ENCODE results near the gene VEGFC. TPM values are rescaled to one million over a fixed set of nuclear protein-coding genes. Genes with fewer than 3 reads are reported as not detected.

The VEGFC gene
- total RNA-seq, 2 donors from 2014 or later, result 6.4 to 8.6 TPM

GRCh38 chr4:176781739-176782100 lies 11.0 kb downstream of the VEGFC start:
- Histone ChIP-seq H3K9me3 (no peaks in the 10 kb centered on the region), H3K4me1 (peaks cover 0 to 4% of the 10 kb centered on the region in 2 donors), H3K27ac (peak overlapping the region; percentile 35 to 51), H3K4me3 (no peak overlapping the region), H3K36me3 (no peaks in the 10 kb centered on the region), H3K27me3 (no peaks in the 10 kb centered on the region)
- no peak for TF ChIP-seq CTCF (IDR thresholded peaks at IDR 0.05)
- no peak for DNase-seq (ENCODE audit: low spot score)

GRCh38 chr4:176780995-176781738 lies 11.6 kb downstream of the VEGFC start:
- peak overlapping the region; percentile 35 to 51 for H3K27ac ChIP-seq
- H3K4me3 ChIP-seq, result no peak overlapping the region
- peaks cover 0 to 4% of the 10 kb centered on the region in 2 donors for H3K4me1 ChIP-seq
- no peak for TF ChIP-seq CTCF (IDR thresholded peaks at IDR 0.05)
- no peaks in the 10 kb centered on the region for H3K27me3 ChIP-seq
- H3K36me3 ChIP-seq, result no peaks in the 10 kb centered on the region
- H3K9me3 ChIP-seq, result no peaks in the 10 kb centered on the region
- no peak for DNase-seq (ENCODE audit: low spot score)

- no peaks in the 10 kb centered on the region for H3K36me3 ChIP-seq
- H3K4me3 ChIP-seq, result no peak overlapping the region
- no peak overlapping the region for H3K27ac ChIP-seq
- H3K9me3 ChIP-seq, result no peaks in the 10 kb centered on the region
- TF ChIP-seq CTCF (IDR thresholded peaks at IDR 0.05), result no peak
- H3K27me3 ChIP-seq, result no peaks in the 10 kb centered on the region
- H3K4me1 ChIP-seq, result peaks cover 0 to 4% of the 10 kb centered on the region in 2 donors
- DNase-seq (ENCODE audit: low spot score), result no peak
Observed at GRCh38 chr4:176779421-176779820, 13.3 kb downstream of the VEGFC start.

- no peak overlapping the region for H3K27ac ChIP-seq
- no peak for TF ChIP-seq CTCF (IDR thresholded peaks at IDR 0.05)
Observed at GRCh38 chr4:176778491-176778890, 14.2 kb downstream of the VEGFC start.

GRCh38 chr4:176778063-176778462 lies 14.7 kb downstream of the VEGFC start:
- Histone ChIP-seq H3K36me3 (no peaks in the 10 kb centered on the region), H3K4me3 (no peak overlapping the region), H3K4me1 (peaks cover 0 to 4% of the 10 kb centered on the region in 2 donors), H3K27me3 (no peaks in the 10 kb centered on the region), H3K27ac (no peak overlapping the region), H3K9me3 (no peaks in the 10 kb centered on the region)
- DNase-seq (ENCODE audit: low spot score), result no peak
- TF ChIP-seq CTCF (IDR thresholded peaks at IDR 0.05), result no peak

More at GRCh38 chr4:176778491-176778890, 14.2 kb downstream of the VEGFC start:
- Histone ChIP-seq H3K36me3 (no peaks in the 10 kb centered on the region), H3K27me3 (no peaks in the 10 kb centered on the region), H3K4me1 (peaks cover 0 to 4% of the 10 kb centered on the region in 2 donors), H3K9me3 (no peaks in the 10 kb centered on the region), H3K4me3 (no peak overlapping the region)
- no peak for DNase-seq (ENCODE audit: low spot score)

GRCh38 chr4:176775338-176775737 lies 17.4 kb downstream of the VEGFC start:
- Histone ChIP-seq H3K27me3 (no peaks in the 10 kb centered on the region), H3K4me3 (no peak overlapping the region), H3K4me1 (no peaks in the 10 kb centered on the region), H3K36me3 (no peaks in the 10 kb centered on the region), H3K9me3 (no peaks in the 10 kb centered on the region), H3K27ac (no peak overlapping the region)
- DNase-seq (ENCODE audit: low spot score), result no peak
- no peak for TF ChIP-seq CTCF (IDR thresholded peaks at IDR 0.05)
